RWPE2 (cell line): ENCODE results near the gene SCYGR7.

Experiments used
- ATAC-seq: fragments of 200-7000 bp; cut with Tn5 transposase; 3 replicates; pipeline ENCODE4 v1.9.1; 2021; ENCODE audit warnings: low read depth
- DNase-seq: peaks from one replicate; pipeline ENCODE4 v3.0.0-alpha.2; 2020; ENCODE audit warnings: low spot score
- H3K27ac ChIP-seq: fragments of 450-650 bp; 2 replicates; pipeline ENCODE4 v1.5.1; 2017; ENCODE audit warnings: mild to moderate bottlenecking; ENCODE audit not compliant: poor library complexity, severe bottlenecking
- H3K27me3 ChIP-seq: fragments of 250-450 bp; sonication (Bioruptor Pico); 2 replicates; pipeline ENCODE4 v1.5.1; 2021; ENCODE audit warnings: mild to moderate bottlenecking, moderate library complexity; ENCODE audit not compliant: insufficient read depth, poor library complexity, severe bottlenecking
- H3K36me3 ChIP-seq: fragments of 250-450 bp; sonication (Bioruptor Pico); 2 replicates; pipeline ENCODE4 v1.5.1; 2020; ENCODE audit warnings: low read depth, mild to moderate bottlenecking, moderate library complexity
- H3K4me1 ChIP-seq: fragments of 250-450 bp; sonication (Bioruptor Pico); 2 replicates; pipeline ENCODE4 v1.5.1; 2021; ENCODE audit warnings: mild to moderate bottlenecking, moderate library complexity; ENCODE audit not compliant: insufficient read depth, poor library complexity, severe bottlenecking
- H3K4me3 ChIP-seq: fragments of 250-450 bp; sonication (Bioruptor Pico); 2 replicates; pipeline ENCODE4 v1.5.1; 2021; ENCODE audit warnings: mild to moderate bottlenecking, moderate library complexity; ENCODE audit not compliant: severe bottlenecking
- H3K9me3 ChIP-seq: fragments of 250-450 bp; sonication (Bioruptor Pico); 2 replicates; pipeline ENCODE4 v1.5.1; 2021; ENCODE audit warnings: mild to moderate bottlenecking, moderate library complexity; ENCODE audit not compliant: severe bottlenecking
- TF ChIP-seq, protein P1 (sequence below): fragments of 450-650 bp; IDR thresholded peaks from one replicate; pipeline ENCODE4 v1.5.1; 2017; ENCODE audit warnings: mild to moderate bottlenecking, moderate library complexity; ENCODE audit not compliant: poor library complexity, severe bottlenecking

SCYGR7 gene, protein sequence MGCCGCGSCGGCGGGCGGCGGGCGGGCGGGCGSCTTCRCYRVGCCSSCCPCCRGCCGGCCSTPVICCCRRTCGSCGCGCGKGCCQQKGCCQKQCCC

DNA sequence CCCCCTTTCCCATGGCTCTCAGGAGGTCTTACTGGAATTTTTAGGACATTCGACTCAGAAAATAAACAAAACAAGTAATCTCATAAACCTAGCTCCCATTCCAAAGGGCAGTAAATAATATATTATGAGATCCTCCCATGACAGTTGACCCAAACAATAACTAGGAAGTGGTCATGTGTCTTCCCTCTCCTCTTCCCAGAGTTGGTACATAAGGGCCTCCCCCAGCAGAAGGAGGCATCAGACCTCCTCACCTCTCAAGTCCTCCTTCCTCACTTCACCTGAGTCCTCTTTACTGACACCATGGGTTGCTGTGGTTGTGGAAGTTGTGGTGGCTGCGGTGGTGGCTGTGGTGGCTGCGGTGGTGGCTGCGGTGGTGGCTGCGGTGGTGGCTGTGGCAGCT lies at the start of gene SCYGR7:
Gene SCYGR7, plus strand, starts transcription at position 301 of the 400 bp plus-strand sequence. Its CDS starts 0 bp downstream, at position 301.
- Histone ChIP-seq H3K9me3 (no peaks in the 10 kb centered on the region), H3K27me3 (no peaks in the 10 kb centered on the region), H3K27ac (no peak within 1 kb of the TSS), H3K36me3 (no peaks in the 10 kb centered on the region), H3K4me1 (no peaks in the 10 kb centered on the region), H3K4me3 (no peak within 1 kb of the TSS)
- DNase-seq (no peak), ATAC-seq (no peak)
- TF ChIP-seq, protein P1, sequence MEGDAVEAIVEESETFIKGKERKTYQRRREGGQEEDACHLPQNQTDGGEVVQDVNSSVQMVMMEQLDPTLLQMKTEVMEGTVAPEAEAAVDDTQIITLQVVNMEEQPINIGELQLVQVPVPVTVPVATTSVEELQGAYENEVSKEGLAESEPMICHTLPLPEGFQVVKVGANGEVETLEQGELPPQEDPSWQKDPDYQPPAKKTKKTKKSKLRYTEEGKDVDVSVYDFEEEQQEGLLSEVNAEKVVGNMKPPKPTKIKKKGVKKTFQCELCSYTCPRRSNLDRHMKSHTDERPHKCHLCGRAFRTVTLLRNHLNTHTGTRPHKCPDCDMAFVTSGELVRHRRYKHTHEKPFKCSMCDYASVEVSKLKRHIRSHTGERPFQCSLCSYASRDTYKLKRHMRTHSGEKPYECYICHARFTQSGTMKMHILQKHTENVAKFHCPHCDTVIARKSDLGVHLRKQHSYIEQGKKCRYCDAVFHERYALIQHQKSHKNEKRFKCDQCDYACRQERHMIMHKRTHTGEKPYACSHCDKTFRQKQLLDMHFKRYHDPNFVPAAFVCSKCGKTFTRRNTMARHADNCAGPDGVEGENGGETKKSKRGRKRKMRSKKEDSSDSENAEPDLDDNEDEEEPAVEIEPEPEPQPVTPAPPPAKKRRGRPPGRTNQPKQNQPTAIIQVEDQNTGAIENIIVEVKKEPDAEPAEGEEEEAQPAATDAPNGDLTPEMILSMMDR, result no peak

GRCh38 chr2:227684258-227684657 lies 43.9 kb upstream of the SCYGR7 start:
- H3K27me3 ChIP-seq, result peaks cover 3% of the 10 kb centered on the region
- ATAC-seq, result no peak
- H3K9me3 ChIP-seq, result no peaks in the 10 kb centered on the region
- no peak for DNase-seq
- TF ChIP-seq, protein P1, result no peak
- H3K36me3 ChIP-seq, result no peaks in the 10 kb centered on the region
- H3K4me3 ChIP-seq, result no peak overlapping the region
- no peak overlapping the region for H3K27ac ChIP-seq
- no peaks in the 10 kb centered on the region for H3K4me1 ChIP-seq

- TF ChIP-seq, protein P1, result no peak
- Histone ChIP-seq H3K27me3 (peaks cover 3% of the 10 kb centered on the region), H3K4me1 (no peaks in the 10 kb centered on the region), H3K36me3 (no peaks in the 10 kb centered on the region), H3K4me3 (no peak overlapping the region), H3K9me3 (no peaks in the 10 kb centered on the region), H3K27ac (no peak overlapping the region)
- DNase-seq, result no peak
- ATAC-seq, result no peak
Measured at GRCh38 chr2:227687189-227687588, 40.9 kb upstream of the SCYGR7 start.

- ATAC-seq, result no peak
- no peak for DNase-seq
- no peaks in the 10 kb centered on the region for H3K4me1 ChIP-seq
- no peak overlapping the region for H3K27ac ChIP-seq
- H3K4me3 ChIP-seq, result no peak overlapping the region
- H3K9me3 ChIP-seq, result no peaks in the 10 kb centered on the region
- no peaks in the 10 kb centered on the region for H3K36me3 ChIP-seq
- H3K27me3 ChIP-seq, result no peaks in the 10 kb centered on the region
- TF ChIP-seq, protein P1, result no peak
Measured at GRCh38 chr2:227696990-227697679, 31.0 kb upstream of the SCYGR7 start.

GRCh38 chr2:227701556-227701955 lies 26.6 kb upstream of the SCYGR7 start:
- no peaks in the 10 kb centered on the region for H3K36me3 ChIP-seq
- no peak overlapping the region for H3K27ac ChIP-seq
- DNase-seq (no peak), ATAC-seq (no peak)
- H3K4me1 ChIP-seq, result peaks cover 19% of the 10 kb centered on the region
- TF ChIP-seq, protein P1, result no peak
- H3K9me3 ChIP-seq, result no peaks in the 10 kb centered on the region
- no peak overlapping the region for H3K4me3 ChIP-seq
- no peaks in the 10 kb centered on the region for H3K27me3 ChIP-seq
